Islet precursor cell (in vitro differentiated cells): Measurements from ENCODE around the gene RIC8B.
A peak's percentile ranks its signal among the peaks of the same experiment; 100 is the strongest.

Experiments used
- DNase-seq: peaks from one replicate; pipeline ENCODE4 v3.0.0-alpha.2; 2018

Gene RIC8B

GRCh38 chr12:106759526-106760183 is 14.8 kb upstream of the RIC8B start:
- no peak for DNase-seq

- no peak for DNase-seq
Observed at GRCh38 chr12:106760184-106760531, 14.3 kb upstream of the RIC8B start.

GRCh38 chr12:106764220-106764619 is 10.3 kb upstream of the RIC8B start:
- DNase-seq, result no peak

GRCh38 chr12:106764738-106765137 is 9.7 kb upstream of the RIC8B start:
- no peak for DNase-seq

- no peak for DNase-seq
Observed at GRCh38 chr12:106766393-106766826, 8.1 kb upstream of the RIC8B start.

GRCh38 chr12:106767206-106767605 is 7.3 kb upstream of the RIC8B start:
- DNase-seq, result no peak

GRCh38 chr12:106767954-106768822 is 6.3 kb upstream of the RIC8B start:
- DNase-seq, result peak; percentile 81

- DNase-seq, result no peak
Observed at GRCh38 chr12:106769078-106769477, 5.4 kb upstream of the RIC8B start.

- no peak for DNase-seq
Observed at GRCh38 chr12:106769546-106769945, 4.9 kb upstream of the RIC8B start.

- no peak for DNase-seq
Observed at GRCh38 chr12:106771425-106771824, 3.1 kb upstream of the RIC8B start.

- no peak for DNase-seq
Observed at GRCh38 chr12:106773286-106774004, 1.0 kb upstream of the RIC8B start.

- no peak for DNase-seq
Observed at GRCh38 chr12:106774808-106775524, 484 bp downstream of the RIC8B start.

- DNase-seq, result no peak
Observed at GRCh38 chr12:106776897-106777296, 2.4 kb downstream of the RIC8B start.

GRCh38 chr12:106780010-106780631 is 5.6 kb downstream of the RIC8B start:
- DNase-seq, result peak; percentile 85

- no peak for DNase-seq
Observed at GRCh38 chr12:106782619-106783018, 8.1 kb downstream of the RIC8B start.

- no peak for DNase-seq
Observed at GRCh38 chr12:106783515-106783914, 9.0 kb downstream of the RIC8B start.

- DNase-seq, result no peak
Observed at GRCh38 chr12:106790020-106790419, 15.5 kb downstream of the RIC8B start.

- no peak for DNase-seq
Observed at GRCh38 chr12:106791531-106791930, 17.0 kb downstream of the RIC8B start.

- no peak for DNase-seq
Observed at GRCh38 chr12:106794369-106794768, 19.9 kb downstream of the RIC8B start.

- no peak for DNase-seq
Observed at GRCh38 chr12:106801167-106801708, 26.8 kb downstream of the RIC8B start.

- DNase-seq, result no peak
Observed at GRCh38 chr12:106801830-106802533, 27.5 kb downstream of the RIC8B start.

- DNase-seq, result no peak
Observed at GRCh38 chr12:106804668-106805067, 30.2 kb downstream of the RIC8B start.
